ENCODE measurements around the gene GNS.
"Not testable (repeated sequence)": the region's sequence is repeated elsewhere in the genome, so short reads cannot be mapped to it uniquely, and the experiment has no call there.

Gene GNS

GRCh38 chr12:64779354-64779974 is 20.3 kb upstream of the GNS start:
- DNase-seq: no peak

- DNase-seq: not testable (repeated sequence)
Measured at GRCh38 chr12:64775147-64775736, 16.0 kb upstream of the GNS start.

GRCh38 chr12:64773386-64773785 is 14.2 kb upstream of the GNS start:
- no peak for DNase-seq

DNA sequence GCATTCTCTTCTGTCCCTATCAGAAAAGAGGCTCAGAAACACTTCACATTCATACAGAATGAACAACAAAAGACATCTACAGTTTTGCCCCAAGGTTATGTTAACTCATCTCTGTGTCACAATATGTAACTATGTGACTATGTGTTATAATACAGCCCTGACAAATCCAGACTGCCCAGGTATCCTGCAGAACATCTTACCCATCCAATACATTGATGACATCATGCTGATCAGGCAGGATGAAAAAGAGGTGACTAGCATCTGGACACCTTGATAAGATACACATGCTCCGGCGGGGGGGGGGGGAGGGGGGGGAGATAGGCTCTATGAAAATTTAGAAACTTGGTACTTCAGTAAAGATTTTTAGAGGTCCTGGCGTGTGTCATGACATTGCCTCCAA is 8.3 kb upstream of the GNS start:
- no peak for DNase-seq

- no peak for DNase-seq
Measured at GRCh38 chr12:64760808-64761573, 1.8 kb upstream of the GNS start.

- DNase-seq: no peak
Measured at GRCh38 chr12:64757771-64758170, 1.4 kb downstream of the GNS start.

GRCh38 chr12:64756376-64756775 is 2.8 kb downstream of the GNS start:
- no peak for DNase-seq

DNA sequence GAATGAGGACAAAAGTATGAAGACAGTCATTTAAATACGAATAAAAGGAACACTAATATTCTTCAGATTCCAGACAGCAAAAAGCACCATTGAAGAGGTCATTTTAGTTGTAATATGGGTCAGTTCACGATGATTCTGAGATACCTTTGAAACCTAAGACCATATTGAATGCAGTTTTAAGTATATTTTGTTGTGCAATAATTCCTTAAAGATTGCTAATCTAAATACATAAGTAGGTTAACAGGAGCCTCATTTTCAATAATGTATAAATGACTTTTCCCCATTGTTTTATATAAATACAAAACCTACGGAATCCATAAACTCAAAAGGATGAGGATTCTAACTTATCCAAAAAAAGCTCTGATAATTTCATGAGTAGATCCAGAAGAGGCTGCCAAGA is 5.8 kb downstream of the GNS start:
- DNase-seq: no peak

DNA sequence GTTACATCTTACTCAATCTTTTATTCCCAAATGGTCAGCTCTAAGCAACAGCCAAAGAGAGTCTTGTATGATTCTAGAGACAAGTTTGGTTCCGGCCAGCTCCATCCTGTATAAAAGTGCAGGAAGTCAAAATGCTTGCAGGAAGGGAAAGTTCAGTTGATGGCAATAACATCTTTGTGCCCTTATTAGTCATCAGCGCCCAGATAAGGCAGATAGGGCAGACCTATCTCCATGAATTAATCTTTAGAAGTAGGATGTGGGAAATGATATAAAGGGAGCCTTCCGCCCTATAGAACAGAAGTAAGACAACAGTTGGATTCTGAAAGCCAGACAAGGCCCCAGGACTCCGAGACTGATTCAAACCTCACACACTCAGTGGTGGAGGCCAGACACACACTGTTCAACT is 6.4 kb downstream of the GNS start:
- DNase-seq: no peak

DNA sequence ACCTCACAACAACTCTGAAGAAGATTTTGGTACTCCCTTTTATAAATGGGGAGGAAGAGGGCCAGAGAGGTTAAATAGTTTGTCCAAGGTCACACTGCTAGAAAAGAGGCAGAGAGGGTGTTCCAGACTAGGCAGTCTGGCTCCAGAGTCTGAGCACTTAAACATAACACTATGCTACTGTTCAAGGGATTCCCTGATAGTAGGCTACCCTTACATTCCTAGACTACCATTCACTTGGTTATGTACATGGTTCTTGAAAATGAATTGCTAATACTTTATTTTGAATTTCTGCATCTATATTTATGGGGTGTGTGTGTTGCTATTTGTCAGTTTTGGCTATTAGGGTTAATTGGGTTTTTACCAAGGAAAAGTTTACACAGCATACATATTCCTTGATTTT is 7.2 kb downstream of the GNS start:
- DNase-seq: no peak

DNA sequence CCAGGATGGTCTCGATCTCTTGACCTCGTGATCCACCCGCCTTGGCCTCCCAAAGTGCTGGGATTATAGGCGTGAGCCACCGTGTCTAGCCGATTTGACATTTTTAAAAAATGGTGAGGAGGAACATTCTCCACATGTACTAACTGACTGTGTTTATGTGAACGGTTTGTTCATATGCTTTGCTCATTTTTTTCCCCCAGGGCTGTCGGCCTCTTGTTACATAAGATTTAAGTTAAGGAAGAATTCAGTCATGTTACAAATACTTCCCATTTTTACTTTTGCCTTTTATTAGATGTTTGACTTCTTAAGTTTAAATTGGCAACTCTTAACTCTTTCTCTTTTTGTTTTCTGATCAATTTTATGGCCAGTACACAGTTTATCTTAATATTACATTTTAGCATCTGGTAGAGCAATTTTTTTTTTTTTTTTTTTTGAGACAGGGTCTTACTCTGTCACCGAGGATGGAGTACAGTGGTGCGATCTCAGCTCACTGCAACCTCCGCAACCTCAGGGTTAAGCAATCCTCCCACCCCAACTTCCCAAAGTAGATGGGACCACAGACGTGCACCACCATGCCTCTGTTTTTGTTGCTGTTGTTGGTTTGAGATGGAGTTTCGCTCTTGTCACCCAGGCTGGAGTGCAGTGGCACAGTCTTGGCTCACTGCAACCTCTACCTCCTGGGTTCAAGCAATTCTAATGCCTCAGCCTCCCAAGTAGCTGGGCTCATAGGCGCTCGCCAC is 9.6 kb downstream of the GNS start:
- no peak for DNase-seq

DNA sequence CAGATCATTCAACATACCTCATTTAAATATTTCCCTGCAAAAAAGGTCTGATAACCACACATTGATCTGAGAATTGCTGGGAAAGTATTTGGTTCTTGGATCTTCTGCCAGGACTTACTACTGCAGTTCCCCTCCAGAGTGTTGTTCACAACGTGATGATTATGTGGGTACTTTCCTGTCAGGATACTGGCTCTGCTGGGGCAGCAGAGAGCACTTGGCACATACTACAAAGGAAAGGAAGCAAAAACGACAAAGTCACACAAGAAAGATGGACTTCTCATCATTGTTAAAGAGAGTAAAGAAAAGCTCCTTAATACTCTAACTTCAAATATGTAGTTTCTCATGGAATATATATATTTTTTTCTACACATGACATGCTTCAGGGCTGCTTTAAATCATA is 11.5 kb downstream of the GNS start:
- no peak for DNase-seq

- DNase-seq: no peak
Measured at GRCh38 chr12:64746663-64747062, 12.5 kb downstream of the GNS start.

DNA sequence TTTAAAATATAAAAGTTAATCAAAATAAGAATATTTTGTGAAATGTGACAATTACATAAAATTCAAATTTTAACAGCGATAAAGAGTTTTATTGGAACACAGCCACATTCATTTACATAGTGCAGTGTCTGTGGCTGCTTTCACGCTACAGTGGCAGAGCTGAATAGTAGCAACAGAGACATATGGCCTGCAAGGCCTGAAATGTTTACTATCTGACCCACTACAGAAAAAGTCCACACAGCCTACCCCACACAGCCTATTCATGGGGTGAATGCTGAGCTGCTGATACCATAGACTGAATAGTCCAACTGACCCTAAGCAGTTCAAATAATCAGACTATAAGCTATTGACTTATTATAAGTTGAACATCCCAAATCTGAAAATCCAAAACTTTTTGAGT is 13.2 kb downstream of the GNS start:
- no peak for DNase-seq

DNA sequence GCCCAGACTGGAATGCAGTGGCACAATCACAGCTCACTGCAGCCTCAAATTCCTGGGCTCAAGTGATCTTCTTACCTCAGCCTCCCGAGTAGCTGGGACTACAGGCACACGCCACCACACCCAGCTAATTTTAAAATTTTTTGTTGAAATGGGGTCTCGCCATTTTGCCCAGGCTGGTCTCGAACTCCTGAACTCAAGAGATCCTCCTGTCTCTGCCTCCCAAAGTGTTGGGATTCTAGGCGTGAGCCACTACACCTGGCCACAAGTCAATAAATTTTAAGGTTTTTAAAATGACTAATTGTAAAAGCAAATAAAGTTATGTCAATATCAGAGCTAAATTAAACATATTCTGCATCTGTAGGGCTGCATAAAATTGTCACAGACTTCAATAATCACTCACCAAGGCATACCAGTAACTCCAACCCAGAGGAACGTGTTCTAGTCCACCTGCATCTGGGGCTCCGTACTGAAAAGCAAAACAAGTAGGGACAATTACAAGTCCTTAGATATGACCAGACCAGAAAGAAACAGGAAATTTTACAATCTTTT is 13.9 kb downstream of the GNS start:
- DNase-seq: no peak

GRCh38 chr12:64744422-64745258 is 14.6 kb downstream of the GNS start:
- DNase-seq: no peak

- no peak for DNase-seq
Measured at GRCh38 chr12:64743206-64743605, 16.0 kb downstream of the GNS start.

GRCh38 chr12:64742416-64742815 is 16.8 kb downstream of the GNS start:
- no peak for DNase-seq

DNA sequence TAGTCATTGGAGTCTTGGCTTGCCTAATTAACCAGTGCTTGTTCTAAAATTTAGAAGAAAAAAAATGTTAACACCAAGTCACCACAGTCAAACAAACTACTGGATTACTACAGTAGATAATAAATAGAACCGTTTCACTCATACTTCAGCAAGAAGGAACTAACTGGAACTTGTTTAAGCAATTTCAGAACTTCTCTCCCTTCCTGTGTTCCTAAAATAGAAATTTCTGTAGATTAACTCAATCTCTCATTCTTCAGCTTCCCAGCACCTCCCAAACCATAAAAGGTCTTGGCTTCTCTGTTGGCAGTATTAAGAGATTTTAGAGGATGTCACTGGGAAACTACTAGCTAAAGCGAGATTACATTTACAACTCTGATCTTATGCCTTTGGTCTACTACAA is 18.6 kb downstream of the GNS start:
- DNase-seq: no peak

DNA sequence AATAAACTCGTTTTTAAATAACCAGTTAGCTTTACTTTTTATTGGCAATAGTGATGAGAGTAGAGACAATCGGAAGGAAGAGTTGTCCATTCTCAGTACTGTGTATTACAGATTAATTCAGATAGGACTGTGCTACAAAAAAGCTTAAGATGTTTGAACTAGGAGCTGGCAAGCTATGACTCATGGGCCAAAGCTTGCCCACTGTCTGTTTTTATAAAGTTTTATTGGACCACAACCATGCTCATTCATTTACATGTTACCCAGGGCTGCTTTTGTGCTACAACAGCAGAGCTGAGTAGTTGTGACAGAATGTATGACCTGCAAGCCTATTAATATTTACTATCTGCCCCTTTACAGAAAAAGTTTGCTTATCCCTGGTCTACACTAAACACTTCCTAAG is 19.4 kb downstream of the GNS start:
- no peak for DNase-seq

GRCh38 chr12:64737539-64737938 is 21.7 kb downstream of the GNS start:
- DNase-seq: peak; percentile 14

DNA sequence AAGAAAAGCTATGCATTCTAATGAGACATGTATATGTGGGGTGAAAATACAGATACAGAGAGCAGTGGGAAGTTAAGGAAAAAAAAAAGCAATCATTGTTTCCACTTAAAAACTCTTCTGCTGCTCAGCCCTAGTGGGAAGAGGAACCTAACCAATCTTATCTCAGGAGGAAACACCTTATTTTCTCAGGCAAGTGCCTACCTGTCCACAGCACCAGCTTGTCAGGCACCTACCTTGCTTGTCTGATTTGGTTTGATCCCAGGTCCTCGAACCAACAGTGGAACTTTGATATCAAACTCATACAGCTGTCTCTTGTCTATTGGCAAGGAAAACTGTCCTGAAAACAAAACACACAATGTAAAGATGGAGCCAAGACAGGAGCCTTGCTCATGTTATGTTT is 22.4 kb downstream of the GNS start:
- DNase-seq: no peak

GRCh38 chr12:64735442-64735841 is 23.8 kb downstream of the GNS start:
- no peak for DNase-seq
